GM03348 (cell line): ENCODE results near the gene TMEM18.

Source experiments
- DNase-seq: peaks from one replicate; pipeline ENCODE4 v3.0.0; 2012; ENCODE audit warnings: low spot score

TMEM18 gene

DNA sequence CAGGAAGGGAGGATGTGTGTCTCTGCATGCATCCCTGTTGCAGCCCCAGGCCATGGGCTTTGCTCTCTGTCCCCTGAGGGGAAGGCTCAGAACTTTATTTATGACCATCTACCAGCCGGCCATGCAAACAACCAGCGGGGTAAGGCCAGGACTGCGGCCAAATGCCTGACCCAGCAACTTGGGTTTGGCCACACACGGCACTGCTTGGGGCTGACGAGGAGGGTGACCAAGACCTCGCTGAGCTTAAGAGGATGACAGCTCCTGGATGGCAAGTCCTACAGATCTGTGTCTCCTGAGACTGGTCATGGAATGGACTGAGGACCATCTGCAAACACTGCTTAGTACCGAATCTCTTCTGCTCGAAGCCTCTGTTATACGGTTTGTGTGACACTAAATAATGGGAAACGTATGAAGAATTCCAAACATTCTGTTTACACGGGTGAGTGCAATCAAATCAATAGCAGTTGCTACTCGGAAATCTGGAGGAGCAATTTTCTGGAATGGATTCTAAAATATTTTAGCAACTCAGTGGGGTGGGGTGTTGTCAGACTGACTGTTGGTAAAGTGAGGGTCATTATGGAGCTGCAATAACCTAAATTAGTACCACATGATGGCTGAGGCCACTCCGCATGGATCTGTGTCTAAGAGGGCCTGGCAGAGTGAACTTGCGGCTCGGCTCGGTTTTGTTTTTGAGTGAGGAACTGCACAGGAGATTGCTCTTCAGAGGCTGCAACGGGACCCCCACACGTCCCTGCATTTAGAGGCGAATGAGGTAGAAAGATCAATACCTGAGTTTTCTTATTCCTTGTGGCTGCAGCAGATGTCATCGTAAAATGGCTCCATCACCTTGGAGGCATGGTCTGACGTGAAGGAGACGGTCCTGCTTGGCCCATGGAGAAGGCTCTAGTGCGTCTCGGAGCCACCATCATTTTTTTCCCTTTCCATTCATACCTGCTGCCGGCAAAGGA lies 26.6 kb downstream of the TMEM18 start:
- peak; percentile 44 for DNase-seq

DNA sequence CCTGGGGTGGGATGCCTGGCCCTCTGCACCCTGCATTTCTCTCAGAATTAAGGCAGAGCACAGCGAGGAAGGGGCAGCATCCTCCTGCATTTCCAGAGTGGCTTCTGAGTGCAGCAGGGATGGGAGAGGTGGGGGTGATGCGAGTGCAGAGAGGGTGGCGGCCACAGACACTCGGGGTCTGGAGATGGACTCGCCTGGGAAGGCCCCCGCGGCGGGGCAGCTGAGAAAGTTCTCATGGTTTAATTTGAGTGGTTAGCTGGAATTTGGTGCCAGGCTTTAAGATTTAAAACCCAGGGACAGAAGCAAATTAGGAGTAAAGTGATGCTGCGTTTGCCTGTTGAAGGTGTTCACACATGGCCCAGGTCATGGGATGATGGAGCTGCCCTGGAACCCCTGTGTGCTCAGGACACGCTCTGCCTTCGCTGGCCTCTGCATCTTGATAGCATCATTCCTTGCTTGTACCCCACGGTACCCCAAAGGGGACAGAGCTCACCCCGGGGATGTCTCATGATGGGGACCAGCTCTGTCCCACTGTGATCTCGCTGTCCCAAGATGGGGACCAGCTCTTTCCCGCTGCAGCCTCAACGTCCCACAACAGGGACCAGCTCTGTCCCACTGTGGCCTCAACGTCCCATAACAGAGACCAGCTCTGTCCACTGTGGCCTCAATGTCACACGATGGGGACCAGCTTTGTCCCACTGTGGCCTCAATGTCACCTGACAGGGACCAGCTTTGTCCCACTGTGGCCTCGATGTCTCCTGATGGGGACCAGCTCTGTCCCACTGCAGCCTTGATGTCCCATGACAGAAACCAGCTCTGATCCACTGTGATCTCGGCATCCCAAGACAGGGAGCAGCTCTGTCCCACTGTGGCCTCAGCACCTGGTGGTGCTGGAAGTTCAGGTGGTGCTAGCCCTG lies 27.5 kb downstream of the TMEM18 start:
- DNase-seq: no peak

GRCh38 chr2:648476-649424 lies 28.5 kb downstream of the TMEM18 start:
- DNase-seq: no peak

DNA sequence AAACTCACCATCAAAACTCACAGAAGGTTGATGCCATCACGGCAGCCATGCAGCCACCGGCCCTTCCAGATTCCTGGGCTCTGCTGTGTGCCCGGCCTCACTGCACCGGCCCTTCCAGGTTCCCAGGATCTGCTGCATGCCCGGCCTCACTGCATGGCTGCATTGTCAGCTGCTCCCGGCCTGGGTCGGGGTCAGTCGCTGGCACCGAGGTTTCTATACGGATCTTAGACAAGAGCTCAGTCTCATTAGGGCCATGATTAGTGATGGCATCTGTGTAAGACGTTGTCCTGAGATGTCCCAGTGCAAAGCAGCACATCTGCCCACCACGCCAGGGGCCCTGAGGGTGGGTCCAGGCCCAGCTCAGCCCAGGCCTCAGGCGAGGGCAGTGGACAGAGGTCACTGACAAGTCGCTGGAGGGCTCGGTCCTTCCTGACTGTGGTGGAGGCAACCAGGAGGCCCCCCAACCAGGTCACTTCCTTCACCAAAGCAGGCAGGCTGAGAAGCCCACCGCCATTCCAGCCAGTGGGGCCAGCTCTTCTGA lies 29.4 kb downstream of the TMEM18 start:
- no peak for DNase-seq

GRCh38 chr2:647003-647560 lies 30.1 kb downstream of the TMEM18 start:
- no peak for DNase-seq

DNA sequence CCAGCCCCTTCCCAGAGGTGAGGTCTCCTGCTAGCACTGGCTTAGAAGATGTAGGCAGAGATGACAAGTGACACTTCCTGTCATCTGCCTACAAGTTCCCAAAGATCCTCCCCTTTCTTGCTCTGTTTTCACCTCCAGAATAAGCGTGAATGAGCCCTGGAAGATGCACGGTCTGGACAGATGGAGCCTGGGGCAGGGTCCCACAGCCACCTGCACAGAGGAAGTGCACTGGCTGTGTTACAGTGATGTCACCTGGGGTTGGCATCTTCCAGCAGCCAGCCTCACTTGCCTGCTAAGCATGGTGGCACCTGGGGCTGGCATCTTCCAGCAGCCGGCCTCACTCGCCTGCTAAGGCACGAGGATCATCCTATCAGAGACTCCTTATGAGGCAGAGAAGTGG lies 32.3 kb downstream of the TMEM18 start:
- DNase-seq: no peak

GRCh38 chr2:643761-644160 lies 33.4 kb downstream of the TMEM18 start:
- no peak for DNase-seq

GRCh38 chr2:643334-643733 lies 33.9 kb downstream of the TMEM18 start:
- DNase-seq: no peak

GRCh38 chr2:641872-642815 lies 35.1 kb downstream of the TMEM18 start:
- DNase-seq: no peak

DNA sequence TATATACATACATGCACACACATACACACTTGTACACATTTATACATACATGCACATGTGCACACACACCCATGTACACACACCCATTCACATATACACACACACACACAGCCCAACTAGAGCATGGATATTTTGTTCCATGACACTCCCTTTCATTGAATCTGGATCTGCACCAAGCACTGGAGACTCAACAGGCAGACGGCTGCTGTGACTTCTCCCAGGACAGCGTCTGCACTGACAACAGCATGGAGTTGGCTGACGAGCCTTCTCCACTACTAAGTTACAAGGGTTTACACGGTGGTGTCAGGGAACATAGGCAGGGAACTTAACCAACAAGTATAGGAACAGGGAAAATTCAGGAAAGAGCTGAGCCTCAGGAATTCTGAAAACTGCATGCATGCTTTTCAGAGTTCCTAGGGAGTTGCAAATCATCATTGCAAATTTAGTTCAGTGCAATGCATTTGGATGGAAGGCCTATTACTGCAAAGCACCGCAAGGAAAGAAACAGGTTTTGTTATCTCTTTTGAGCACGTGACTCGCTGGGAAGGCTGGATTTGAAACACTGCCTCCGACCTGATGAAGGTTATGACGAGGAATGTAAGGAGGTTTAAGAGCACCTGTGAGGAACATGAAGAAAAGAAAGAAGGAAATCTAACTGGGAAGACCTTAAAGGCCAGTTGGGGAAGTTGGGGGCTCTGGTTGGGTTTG lies 35.9 kb downstream of the TMEM18 start:
- DNase-seq: no peak

- DNase-seq: no peak
Measured at GRCh38 chr2:639703-640102, 37.5 kb downstream of the TMEM18 start.

DNA sequence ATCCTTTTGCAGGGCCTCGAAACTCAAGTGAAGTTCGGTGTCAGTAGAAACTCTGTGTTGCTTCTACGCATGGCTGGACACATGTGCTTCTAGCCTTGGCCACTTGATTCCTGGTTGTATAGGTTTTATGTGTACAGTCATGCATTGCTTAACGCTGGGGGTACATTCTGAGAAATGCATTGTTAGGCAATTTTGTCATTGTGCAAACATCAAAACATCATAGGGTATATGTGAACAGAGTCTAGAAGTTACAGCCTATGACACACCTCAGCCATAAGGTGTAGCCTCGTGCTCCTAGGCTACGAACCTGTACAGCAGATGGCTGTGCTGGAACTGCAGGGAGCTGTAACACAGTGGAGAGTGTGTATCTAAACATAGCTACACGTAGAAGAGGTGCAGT lies 39.4 kb downstream of the TMEM18 start:
- DNase-seq: no peak

DNA sequence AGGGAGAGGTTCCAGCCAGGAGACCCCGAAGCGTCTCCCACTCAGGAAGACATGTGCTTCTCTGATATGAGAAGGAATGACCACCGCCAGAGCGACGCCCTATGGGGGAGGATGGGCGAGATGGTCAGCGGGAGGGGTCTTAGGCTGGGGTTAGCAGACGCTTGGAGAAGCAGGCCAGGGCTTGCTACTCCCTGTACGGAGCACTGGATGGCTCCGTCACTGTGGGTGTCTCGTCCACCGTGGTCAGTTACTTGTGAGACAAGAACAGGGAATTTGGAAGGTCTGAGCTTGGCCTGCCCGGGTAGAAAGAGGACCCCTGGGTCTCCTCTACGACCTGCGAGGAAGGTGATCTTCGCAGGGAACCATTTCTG lies 39.8 kb downstream of the TMEM18 start:
- no peak for DNase-seq

DNA sequence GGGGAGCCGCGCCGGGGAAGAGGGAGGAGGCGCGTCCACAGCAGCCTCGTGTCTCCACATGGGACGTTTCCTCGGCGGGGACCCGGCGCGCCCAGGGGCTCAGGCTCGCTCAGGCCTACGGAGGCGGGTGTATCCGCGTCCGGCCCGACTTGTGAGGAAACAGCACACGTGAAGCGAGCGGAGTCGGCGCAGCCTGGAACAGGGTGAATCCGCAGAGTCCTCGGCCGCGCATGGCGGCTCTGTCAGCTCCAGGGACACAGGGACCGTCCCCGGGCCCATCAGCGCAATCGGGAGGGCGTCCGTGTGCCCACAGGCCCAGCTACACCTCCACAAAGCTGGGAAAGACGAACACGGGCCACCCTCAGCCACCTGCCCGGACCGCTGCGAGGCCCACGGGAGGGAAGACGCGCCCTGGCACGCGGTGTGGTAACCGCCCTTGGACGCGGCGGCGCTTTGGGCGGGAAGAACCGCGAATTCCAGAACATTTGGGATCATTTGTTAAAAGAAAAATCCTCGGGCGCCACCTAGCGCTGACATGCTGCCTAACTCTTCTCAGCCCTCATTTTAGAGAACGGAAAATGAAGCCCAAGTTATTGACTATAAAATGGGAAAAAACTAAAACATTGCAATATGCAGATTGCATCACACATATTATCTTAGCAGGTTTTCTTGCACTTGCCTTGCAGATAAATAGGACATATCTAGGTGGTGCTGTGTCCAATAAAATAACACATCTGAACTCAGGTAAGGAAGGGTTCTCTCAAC lies 40.4 kb downstream of the TMEM18 start:
- DNase-seq: peak; percentile 90

DNA sequence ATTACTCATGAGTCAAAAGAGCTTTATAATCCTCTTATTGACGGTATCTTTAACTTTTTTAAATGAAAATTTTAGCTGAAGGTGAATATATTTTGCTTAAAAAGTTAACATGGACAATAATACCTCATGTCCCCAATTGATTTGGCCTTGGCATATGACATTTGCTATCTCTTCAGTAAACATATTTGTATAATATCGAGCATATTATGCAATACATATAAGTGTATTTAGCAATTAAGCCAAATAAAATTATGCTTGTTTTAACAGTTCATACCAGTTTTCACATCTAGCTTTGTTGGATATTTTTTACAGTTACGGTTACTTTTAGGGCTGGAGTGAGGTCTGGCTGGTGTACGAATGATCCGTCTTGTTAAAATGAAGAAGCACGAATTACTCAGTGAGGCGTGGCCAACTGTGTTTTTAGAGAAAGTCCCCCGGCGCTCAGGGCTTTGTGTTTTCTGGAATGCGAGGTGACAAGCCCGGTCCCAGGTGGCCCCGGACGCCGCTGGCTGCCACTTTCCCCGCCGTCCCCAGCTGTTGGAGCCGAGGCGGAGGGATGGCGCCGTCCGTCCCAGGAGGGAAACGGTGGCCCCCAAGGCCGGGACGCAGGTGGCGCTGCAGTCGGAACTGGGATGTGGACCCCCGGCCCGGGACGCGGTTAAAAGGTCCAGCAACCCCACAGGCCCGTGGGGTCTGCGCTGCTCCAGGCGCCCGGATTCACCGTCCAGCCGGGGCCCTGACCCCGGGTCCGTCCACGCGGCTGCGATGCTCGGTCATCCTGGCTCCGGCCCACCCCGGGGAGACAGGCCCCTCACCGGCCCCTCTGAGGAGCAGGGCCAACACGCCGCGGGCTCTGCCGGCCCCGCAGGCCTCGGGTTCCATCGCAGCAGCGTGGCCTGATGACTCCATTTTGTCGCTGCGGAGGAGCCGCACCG lies 41.3 kb downstream of the TMEM18 start:
- DNase-seq: no peak

DNA sequence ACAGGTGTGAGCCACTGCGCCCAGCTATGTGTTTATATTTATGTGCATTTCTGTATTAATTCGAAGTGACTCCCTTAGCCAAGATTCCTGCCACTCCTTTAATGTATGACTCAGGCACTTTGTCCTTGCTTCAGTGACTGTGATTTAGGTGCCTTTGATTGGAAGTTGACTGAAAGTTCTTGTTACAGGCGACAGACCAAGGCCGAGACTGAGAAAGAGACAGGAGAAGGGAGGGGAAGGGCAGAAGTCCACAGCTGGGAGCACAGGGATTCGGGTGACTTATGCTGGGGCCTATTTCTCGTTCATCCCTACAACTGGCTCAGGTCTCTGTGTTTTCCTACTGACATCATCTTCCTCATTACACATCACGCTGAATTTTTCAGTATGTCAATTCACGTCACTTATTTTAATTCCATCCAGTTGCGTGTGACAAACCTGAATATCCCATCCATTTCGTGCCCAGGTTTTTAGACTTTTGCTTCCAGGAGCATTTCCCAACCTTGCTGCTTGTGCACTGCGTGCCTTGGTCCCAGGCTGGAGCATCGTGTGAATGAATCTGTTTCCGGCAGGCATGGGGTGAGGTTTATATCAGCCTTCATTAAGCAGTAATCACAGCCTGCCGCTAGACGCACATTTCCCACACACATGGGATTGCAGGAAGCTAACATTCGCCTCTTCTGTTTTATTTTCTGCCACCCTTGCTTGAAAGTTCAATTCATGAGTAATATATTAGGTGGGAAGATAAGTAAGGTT lies 42.4 kb downstream of the TMEM18 start:
- DNase-seq: no peak

- no peak for DNase-seq
Measured at GRCh38 chr2:634041-634440, 43.2 kb downstream of the TMEM18 start.
